WI38 (cell line): ENCODE data around the gene PPEF1.

Experiments used
- H3K4me3 ChIP-seq: 2 replicates; pipeline ENCODE4 v1.5.1; 2011; ENCODE audit warnings: low read depth, mild to moderate bottlenecking, control low read depth, low read length
- CTCF ChIP-seq: IDR thresholded peaks from 2 replicates; pipeline ENCODE4 v1.5.1; 2012; ENCODE audit warnings: low read depth, mild to moderate bottlenecking, control low read depth, low read length

Gene PPEF1

DNA sequence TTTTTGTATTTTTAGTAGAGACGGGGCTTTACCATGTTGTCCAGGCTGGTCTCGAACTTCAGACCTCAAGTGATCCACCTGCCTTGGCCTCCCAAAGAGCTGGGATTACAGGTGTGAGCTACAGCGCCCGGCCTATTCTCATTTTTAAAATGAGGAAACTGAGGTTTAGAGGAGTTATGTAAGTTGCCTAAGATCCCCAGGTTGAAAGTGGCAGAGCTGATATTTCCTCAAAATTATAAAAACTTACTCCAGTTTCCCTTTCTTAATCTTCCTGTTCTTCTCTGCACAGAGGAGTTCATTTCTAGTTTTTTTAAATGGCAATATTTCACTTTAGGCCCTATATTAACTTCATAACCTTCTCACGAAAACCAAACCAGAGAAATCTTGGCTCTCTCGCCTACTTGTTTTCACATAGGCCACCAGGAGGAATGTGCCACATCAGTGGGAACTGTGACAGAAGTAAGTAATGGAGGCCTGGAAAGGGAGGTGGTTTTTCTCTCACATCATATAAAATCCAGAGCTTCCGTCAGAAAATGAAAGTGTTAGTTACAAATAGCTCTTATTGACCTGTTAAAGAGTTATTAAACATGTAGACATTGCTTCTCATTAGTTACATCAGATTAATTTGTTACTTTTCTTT is 19.5 kb upstream of the PPEF1 start:
- TF ChIP-seq CTCF = no peak
- H3K4me3 ChIP-seq = no peak overlapping the region

DNA sequence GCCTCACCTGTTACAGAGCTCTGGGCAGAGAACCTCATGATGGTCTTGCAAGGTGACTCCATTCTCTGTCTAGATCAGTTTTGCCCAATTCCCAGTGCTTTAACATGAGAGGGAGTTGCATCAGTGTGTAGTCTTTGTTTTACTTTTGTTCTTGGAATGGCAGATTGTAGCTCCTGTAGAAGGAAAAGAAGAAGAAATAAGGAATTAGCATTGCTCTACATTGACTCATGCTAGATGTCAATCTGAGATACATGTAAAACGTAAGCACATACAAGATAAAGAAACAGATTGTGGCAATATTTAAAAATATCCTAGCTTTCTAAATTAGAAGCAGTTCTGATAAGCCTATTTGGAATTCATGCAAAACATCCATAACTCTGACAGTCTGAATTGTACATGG is 16.0 kb upstream of the PPEF1 start:
- no peak for TF ChIP-seq CTCF
- no peak overlapping the region for H3K4me3 ChIP-seq

DNA sequence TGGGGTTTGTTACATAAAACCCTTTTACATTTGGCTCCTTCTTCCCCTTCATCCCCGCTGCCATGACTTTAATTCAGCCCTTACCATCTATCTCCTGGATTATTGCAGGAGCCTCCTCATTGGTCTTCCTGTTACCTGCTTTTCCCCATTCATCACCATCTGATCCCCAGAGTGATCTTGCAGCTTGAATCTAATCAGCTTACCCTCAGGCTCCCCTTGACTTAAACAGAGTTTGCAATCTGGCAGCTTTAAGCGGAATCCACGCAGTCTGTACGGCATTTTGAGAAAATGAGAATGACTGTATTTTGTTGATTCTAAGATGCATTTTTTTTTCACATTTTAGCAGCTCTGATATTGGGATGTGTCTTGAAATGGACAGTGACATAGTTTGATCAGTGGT is 14.9 kb upstream of the PPEF1 start:
- no peak for TF ChIP-seq CTCF
- no peak overlapping the region for H3K4me3 ChIP-seq

- no peak for TF ChIP-seq CTCF
- H3K4me3 ChIP-seq = no peak overlapping the region
These were observed 10.8 kb upstream of the PPEF1 start for GRCh38 chrX:18696653-18697052.

- no peak for TF ChIP-seq CTCF
These were observed 8.5 kb upstream of the PPEF1 start for GRCh38 chrX:18698737-18699650.

DNA sequence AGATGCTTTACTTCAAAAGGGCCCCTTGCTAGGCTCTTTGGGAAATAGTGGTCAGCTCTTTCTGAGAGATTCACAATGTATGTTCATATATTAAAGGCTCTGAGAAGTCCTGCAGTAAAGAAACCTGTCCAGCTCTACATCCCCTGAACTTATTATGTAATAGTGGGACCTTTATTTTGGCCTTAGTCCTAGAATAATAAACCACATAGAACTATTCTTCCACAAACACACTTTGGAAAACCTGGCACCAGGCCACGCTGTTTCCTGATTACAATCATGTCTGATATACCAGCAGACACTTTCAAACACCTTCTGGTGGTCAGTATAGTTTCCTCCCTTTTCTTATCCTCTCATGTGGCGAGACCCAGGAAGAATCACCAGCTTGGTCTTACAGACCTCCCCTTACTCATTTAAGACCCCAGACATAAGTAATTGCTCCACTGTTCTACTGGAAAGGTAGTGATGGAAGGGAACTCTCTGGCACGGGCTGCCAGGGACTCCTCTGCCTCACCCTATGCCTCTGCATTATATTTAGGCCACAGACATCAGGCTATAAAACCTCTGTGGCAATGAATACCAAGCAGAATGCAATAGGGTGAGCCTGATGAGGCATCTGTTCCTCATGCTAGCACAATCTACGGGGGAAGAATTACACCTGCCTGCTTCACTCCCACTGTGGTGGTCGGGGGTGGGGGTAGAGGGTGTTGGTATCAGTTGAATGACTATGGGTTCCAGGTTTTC is 5.7 kb upstream of the PPEF1 start:
- H3K4me3 ChIP-seq = no peak overlapping the region
- TF ChIP-seq CTCF = no peak

More at GRCh38 chrX:18698737-18699650, 8.5 kb upstream of the PPEF1 start:
- H3K4me3 ChIP-seq = no peak overlapping the region
